Heart left ventricle (tissue), 13 donors: Measurements from ENCODE around the gene AKAP6.

ENCODE experiments used
- POLR2A ChIP-seq, 2 donors: fragments of 450-650 bp; IDR thresholded peaks; one replicate each; pipeline ENCODE4 v1.6.1; 2017; ENCODE audit warnings: antibody characterized with exemption in 2 of 2, mild to moderate bottlenecking in 2 of 2, moderate library complexity in 2 of 2
- TF ChIP-seq, protein P1 (sequence below), 12 donors: fragments of 200-600 bp; sonication (generic) in 4 of 12; IDR thresholded peaks; one replicate each; pipeline versions ENCODE4 v1.5.0 to v1.8.0; 2018 to 2022; ENCODE audit warnings: antibody characterized with exemption in 12 of 12, mild to moderate bottlenecking in 5 of 12
- donor health status: ischemic (EF 13 %, LVEDD 7.1; RV severe dilation, severe dysfunction).
- donor health status: DM: no; HTN: yes; CAD: no.
- donor health status: DM: no; HTN: no; CAD: no.
- donor health status: ischemic (EF 25% LVEDD 6.9; RV normal size, moderate dysfunction).
- donor health status: ischemic (EF 25% LVEDD 5.7; RV mildly dilated, moderate dysfunction).
- donor health status: ischemic (EF 35%, LVEDD 5.7; RV mildly dilated, moderate dysfunction).
- donor health status: nonischemic (EF 11% LVEDD 7.7; RV severe dilation, severe dysfunction).
- donor health status: DM: yes; HTN: yes; CAD: no.
- donor health status: PGD.
- donor health status: ischemic (EF 29% LVEDD 5.4; RV normal size, mild dysfunction).
- donor health status: nonischemic (EF 23%, LVEDD 6.1; RV moderate dilation, normal function).

DNA sequence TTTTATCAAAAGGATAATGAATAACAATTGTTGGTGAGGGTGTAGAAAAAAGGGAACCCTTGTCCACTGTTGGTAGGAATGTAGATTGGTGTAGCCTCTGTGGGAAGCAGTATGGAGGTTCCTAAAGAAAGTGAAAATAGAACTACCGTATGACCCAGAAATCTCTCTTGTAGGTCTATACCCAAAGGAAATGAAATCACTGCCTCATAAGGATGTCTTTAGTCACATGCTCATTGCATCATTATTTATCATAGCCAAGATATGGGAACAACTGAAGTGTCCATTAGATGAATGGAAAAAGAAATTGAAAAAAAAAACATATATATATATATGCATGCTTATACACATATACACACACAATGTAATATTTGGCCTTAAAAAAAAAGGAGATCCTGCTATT lies 450.7 kb downstream of the AKAP6 start:
- TF ChIP-seq, protein P1, sequence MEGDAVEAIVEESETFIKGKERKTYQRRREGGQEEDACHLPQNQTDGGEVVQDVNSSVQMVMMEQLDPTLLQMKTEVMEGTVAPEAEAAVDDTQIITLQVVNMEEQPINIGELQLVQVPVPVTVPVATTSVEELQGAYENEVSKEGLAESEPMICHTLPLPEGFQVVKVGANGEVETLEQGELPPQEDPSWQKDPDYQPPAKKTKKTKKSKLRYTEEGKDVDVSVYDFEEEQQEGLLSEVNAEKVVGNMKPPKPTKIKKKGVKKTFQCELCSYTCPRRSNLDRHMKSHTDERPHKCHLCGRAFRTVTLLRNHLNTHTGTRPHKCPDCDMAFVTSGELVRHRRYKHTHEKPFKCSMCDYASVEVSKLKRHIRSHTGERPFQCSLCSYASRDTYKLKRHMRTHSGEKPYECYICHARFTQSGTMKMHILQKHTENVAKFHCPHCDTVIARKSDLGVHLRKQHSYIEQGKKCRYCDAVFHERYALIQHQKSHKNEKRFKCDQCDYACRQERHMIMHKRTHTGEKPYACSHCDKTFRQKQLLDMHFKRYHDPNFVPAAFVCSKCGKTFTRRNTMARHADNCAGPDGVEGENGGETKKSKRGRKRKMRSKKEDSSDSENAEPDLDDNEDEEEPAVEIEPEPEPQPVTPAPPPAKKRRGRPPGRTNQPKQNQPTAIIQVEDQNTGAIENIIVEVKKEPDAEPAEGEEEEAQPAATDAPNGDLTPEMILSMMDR (IDR thresholded peaks at IDR 0.05), result no peak
- TF ChIP-seq POLR2A (IDR thresholded peaks at IDR 0.05), result no peak
